SHP77 (cell line): ENCODE results near the gene ANKS3.

Experiments used
- DNase-seq, 2 experiments: peaks; one replicate each; lab custom pipeline; 2025; lab: John Stamatoyannopoulos, UW

The ANKS3 gene

GRCh38 chr16:4724661-4725270, 9.3 kb downstream of the ANKS3 start:
- DNase-seq = no peak

GRCh38 chr16:4723071-4723767, 10.9 kb downstream of the ANKS3 start:
- DNase-seq = no peak

- DNase-seq = no peak
Measured at GRCh38 chr16:4718466-4718865, 15.6 kb downstream of the ANKS3 start.

- no peak for DNase-seq
Measured at GRCh38 chr16:4714996-4715395, 19.1 kb downstream of the ANKS3 start.

GRCh38 chr16:4713663-4714501, 20.2 kb downstream of the ANKS3 start:
- no peak for DNase-seq

- no peak for DNase-seq
Measured at GRCh38 chr16:4709481-4709880, 24.6 kb downstream of the ANKS3 start.

GRCh38 chr16:4706871-4707270, 27.2 kb downstream of the ANKS3 start:
- no peak for DNase-seq

GRCh38 chr16:4704913-4705312, 29.2 kb downstream of the ANKS3 start:
- no peak for DNase-seq

- DNase-seq = no peak
Measured at GRCh38 chr16:4704491-4704890, 29.6 kb downstream of the ANKS3 start.

GRCh38 chr16:4703906-4704305, 30.2 kb downstream of the ANKS3 start:
- DNase-seq = no peak

GRCh38 chr16:4702466-4702808, 31.6 kb downstream of the ANKS3 start:
- DNase-seq = no peak

GRCh38 chr16:4701791-4702465, 32.1 kb downstream of the ANKS3 start:
- no peak for DNase-seq

GRCh38 chr16:4700997-4701743, 32.9 kb downstream of the ANKS3 start:
- DNase-seq = no peak

GRCh38 chr16:4700380-4700996, 33.6 kb downstream of the ANKS3 start:
- no peak for DNase-seq

- DNase-seq = no peak
Measured at GRCh38 chr16:4699046-4699556, 35.0 kb downstream of the ANKS3 start.

GRCh38 chr16:4698321-4699045, 35.6 kb downstream of the ANKS3 start:
- DNase-seq = no peak

- DNase-seq = no peak
Measured at GRCh38 chr16:4697848-4698291, 36.2 kb downstream of the ANKS3 start.

- no peak for DNase-seq
Measured at GRCh38 chr16:4696905-4697847, 36.9 kb downstream of the ANKS3 start.
